GM19099 (cell line): ENCODE results near the gene B4GALNT1.

ENCODE experiments used
- POLR2A ChIP-seq: IDR thresholded peaks from 3 replicates; pipeline ENCODE4 v1.6.1; 2011; ENCODE audit warnings: low read depth; ENCODE audit not compliant: insufficient read length; ENCODE audit errors: extremely low read depth

Gene B4GALNT1

GRCh38 chr12:57581802-57582201, 51.2 kb downstream of the B4GALNT1 start:
- TF ChIP-seq POLR2A = no peak

- no peak for TF ChIP-seq POLR2A
Observed at GRCh38 chr12:57580466-57580795, 52.6 kb downstream of the B4GALNT1 start.

- TF ChIP-seq POLR2A = no peak
Observed at GRCh38 chr12:57579677-57580465, 53.1 kb downstream of the B4GALNT1 start.

- TF ChIP-seq POLR2A = no peak
Observed at GRCh38 chr12:57579011-57579410, 54.0 kb downstream of the B4GALNT1 start.

GRCh38 chr12:57577981-57578758, 54.8 kb downstream of the B4GALNT1 start:
- TF ChIP-seq POLR2A = no peak

- no peak for TF ChIP-seq POLR2A
Observed at GRCh38 chr12:57576613-57577160, 56.3 kb downstream of the B4GALNT1 start.
